PC-9 (cell line): ENCODE measurements around the gene DLGAP1. TPM values are rescaled to one million over a fixed set of nuclear protein-coding genes. Genes with fewer than 3 reads are reported as not detected.

Experiments used
- BruUV-seq: library from RNA; stranded (reverse); fragments of 400-500 nt; replicated peaks from 2 replicates; lab custom pipeline; 2021; lab: Mats Ljungman, UMichigan
- CTCF ChIA-PET: fragments of 300-600 bp; sonication (Branson Sonifier 250); formaldehyde crosslinking; loops from one replicate; lab custom pipeline; 2022; ENCODE audit warnings: antibody characterized with exemption; lab: Charles Lee
- POLR2A ChIA-PET: fragments of 300-600 bp; sonication (Branson Sonifier 250); formaldehyde crosslinking; loops from one replicate; lab custom pipeline; 2022; ENCODE audit warnings: antibody characterized with exemption; ENCODE audit not compliant: unreplicated experiment; lab: Charles Lee
- DNase-seq, 2 experiments: peaks; one replicate each; pipeline versions ENCODE4 v3.0.0 to v3.0.0-alpha.2; 2015 to 2022; ENCODE audit warnings: mixed read lengths in 1 of 2
- H2AFZ ChIP-seq: fragments of 200-600 bp; sonication (generic); 2 replicates; pipeline ENCODE4 v1.8.1; 2017; ENCODE audit warnings: antibody characterized with exemption
- H3F3A ChIP-seq: fragments of 200-600 bp; sonication (generic); 2 replicates; pipeline ENCODE4 v1.8.1; 2017; ENCODE audit warnings: antibody characterized with exemption, mild to moderate bottlenecking, low read depth; ENCODE audit not compliant: insufficient read depth
- H3K27ac ChIP-seq: fragments of 200-600 bp; sonication (generic); 2 replicates; pipeline ENCODE4 v1.6.1; 2016; ENCODE audit warnings: mixed run types
- H3K27me3 ChIP-seq: fragments of 200-600 bp; sonication (generic); 2 replicates; pipeline ENCODE4 v1.6.1; 2016; ENCODE audit warnings: low read depth, mixed run types; ENCODE audit not compliant: insufficient read depth
- H3K36me3 ChIP-seq: fragments of 200-600 bp; sonication (generic); 2 replicates; pipeline ENCODE4 v1.6.1; 2016; ENCODE audit warnings: low read depth, mixed run types
- H3K4me1 ChIP-seq: fragments of 200-600 bp; sonication (generic); replicated peaks from 2 replicates; pipeline ENCODE4 v1.6.1; 2016; ENCODE audit warnings: mixed run types; ENCODE audit not compliant: insufficient read depth
- H3K4me2 ChIP-seq: fragments of 200-600 bp; sonication (generic); 2 replicates; pipeline ENCODE4 v1.6.1; 2017; ENCODE audit warnings: mixed run types
- H3K4me3 ChIP-seq: fragments of 200-600 bp; sonication (generic); 2 replicates; pipeline ENCODE4 v1.6.1; 2016; ENCODE audit warnings: mixed run types
- H3K79me2 ChIP-seq: fragments of 200-600 bp; sonication (generic); 2 replicates; pipeline ENCODE4 v1.6.1; 2017; ENCODE audit warnings: low read depth, mixed run types
- H3K9me2 ChIP-seq: fragments of 200-600 bp; sonication (generic); 2 replicates; pipeline ENCODE4 v1.8.1; 2017; ENCODE audit warnings: mild to moderate bottlenecking; ENCODE audit not compliant: insufficient read depth
- H3K9me3 ChIP-seq: fragments of 200-600 bp; sonication (generic); 2 replicates; pipeline ENCODE4 v1.8.1; 2016; ENCODE audit warnings: low read depth; ENCODE audit not compliant: insufficient read depth
- H4K20me1 ChIP-seq: fragments of 200-600 bp; sonication (generic); 2 replicates; pipeline ENCODE4 v1.8.1; 2017; ENCODE audit not compliant: insufficient read depth
- EZH2 ChIP-seq: fragments of 200-600 bp; sonication (generic); IDR thresholded peaks from 2 replicates; pipeline ENCODE4 v1.8.0; 2017; ENCODE audit warnings: antibody characterized with exemption, low read depth
- intact Hi-C: fragments of 100-400 bp; cut with micrococcal nuclease; formaldehyde crosslinking; loops from one replicate; pipeline ENCODE4 v1.10.0; 2022; ENCODE audit not compliant: unreplicated experiment
- total RNA-seq: library from RNA; stranded (reverse); gene quantifications from 2 replicates; pipeline ENCODE4 v1.2.3, GENCODE V29; 2021
- TF ChIP-seq, protein P1 (sequence below): fragments of 200-600 bp; sonication (generic); conservative IDR thresholded peaks from 2 replicates; pipeline ENCODE4 v1.6.1; 2017; ENCODE audit warnings: mixed run types, antibody characterized with exemption, mild to moderate bottlenecking, moderate library complexity

The DLGAP1 gene
- total RNA-seq, 1 experiment from 2014 or later, result not detected

DNA sequence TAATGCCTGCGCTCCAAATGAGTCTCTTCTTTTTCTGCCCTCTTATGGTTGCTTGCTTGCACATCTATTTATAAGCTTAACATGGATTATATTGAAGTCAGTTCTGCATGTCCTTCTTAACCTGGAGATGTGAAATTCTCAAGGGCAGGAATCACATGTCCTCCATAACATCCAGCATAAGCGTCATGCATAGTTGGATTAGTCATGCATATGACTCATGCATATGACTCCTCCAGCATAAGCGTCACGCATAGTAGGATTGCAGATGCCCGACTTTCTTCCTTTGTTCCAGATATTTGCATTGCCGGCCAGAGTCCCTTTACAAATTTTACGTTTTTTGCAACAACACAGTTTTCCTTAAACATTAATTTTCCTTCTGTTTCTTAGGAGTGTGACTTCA is 696.6 kb downstream of the DLGAP1 start:
- POLR2A ChIA-PET, result no interaction called here
- H3K27me3 ChIP-seq, result no peaks in the 10 kb centered on the region
- TF ChIP-seq EZH2, result no peak
- TF ChIP-seq, protein P1, sequence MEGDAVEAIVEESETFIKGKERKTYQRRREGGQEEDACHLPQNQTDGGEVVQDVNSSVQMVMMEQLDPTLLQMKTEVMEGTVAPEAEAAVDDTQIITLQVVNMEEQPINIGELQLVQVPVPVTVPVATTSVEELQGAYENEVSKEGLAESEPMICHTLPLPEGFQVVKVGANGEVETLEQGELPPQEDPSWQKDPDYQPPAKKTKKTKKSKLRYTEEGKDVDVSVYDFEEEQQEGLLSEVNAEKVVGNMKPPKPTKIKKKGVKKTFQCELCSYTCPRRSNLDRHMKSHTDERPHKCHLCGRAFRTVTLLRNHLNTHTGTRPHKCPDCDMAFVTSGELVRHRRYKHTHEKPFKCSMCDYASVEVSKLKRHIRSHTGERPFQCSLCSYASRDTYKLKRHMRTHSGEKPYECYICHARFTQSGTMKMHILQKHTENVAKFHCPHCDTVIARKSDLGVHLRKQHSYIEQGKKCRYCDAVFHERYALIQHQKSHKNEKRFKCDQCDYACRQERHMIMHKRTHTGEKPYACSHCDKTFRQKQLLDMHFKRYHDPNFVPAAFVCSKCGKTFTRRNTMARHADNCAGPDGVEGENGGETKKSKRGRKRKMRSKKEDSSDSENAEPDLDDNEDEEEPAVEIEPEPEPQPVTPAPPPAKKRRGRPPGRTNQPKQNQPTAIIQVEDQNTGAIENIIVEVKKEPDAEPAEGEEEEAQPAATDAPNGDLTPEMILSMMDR, result no peak
- no TSS peak for BruUV-seq
- no peaks in the 10 kb centered on the region for H3F3A ChIP-seq
- H3K79me2 ChIP-seq, result no peaks in the 10 kb centered on the region
- no peaks in the 10 kb centered on the region for H3K36me3 ChIP-seq
- H2AFZ ChIP-seq, result no peak overlapping the region
- no peaks in the 10 kb centered on the region for H3K4me1 ChIP-seq
- no peaks in the 10 kb centered on the region for H3K9me2 ChIP-seq
- intact Hi-C loops, result no loop called here
- no peak overlapping the region for H3K4me3 ChIP-seq
- no peak overlapping the region for H3K27ac ChIP-seq
- CTCF ChIA-PET, result no interaction called here
- peak in 1 of 2 experiments; percentile 56 for DNase-seq
- H3K4me2 ChIP-seq, result no peak overlapping the region
- H3K9me3 ChIP-seq, result peaks cover 8% of the 10 kb centered on the region
- no peaks in the 10 kb centered on the region for H4K20me1 ChIP-seq

DNA sequence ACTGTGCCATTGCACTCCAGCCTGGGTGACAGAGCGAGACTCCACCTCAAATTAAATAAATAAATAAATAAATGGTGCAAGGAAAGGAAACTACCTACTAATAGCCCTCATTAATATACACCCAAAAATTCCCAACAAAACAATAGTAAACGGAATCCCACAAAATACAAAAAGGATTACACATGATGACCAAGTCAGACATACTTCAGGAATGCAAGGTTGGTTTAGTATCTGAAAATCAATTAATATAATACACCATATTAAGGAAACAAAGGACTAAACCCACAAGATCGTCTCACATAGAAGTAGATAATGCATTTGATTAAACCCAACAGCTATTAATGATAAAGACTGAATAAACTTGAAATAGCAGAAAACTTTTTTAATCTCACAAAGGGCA is 697.7 kb downstream of the DLGAP1 start:
- Histone ChIP-seq H3K79me2 (no peaks in the 10 kb centered on the region), H3K9me3 (peaks cover 8% of the 10 kb centered on the region), H3K27me3 (no peaks in the 10 kb centered on the region), H3K9me2 (no peaks in the 10 kb centered on the region), H3K27ac (no peak overlapping the region), H3F3A (no peaks in the 10 kb centered on the region), H3K36me3 (no peaks in the 10 kb centered on the region), H2AFZ (no peak overlapping the region), H3K4me1 (no peaks in the 10 kb centered on the region), H3K4me3 (no peak overlapping the region), H3K4me2 (no peak overlapping the region), H4K20me1 (no peaks in the 10 kb centered on the region)
- DNase-seq, result no peak
- ChIA-PET CTCF (no interaction called here), POLR2A (interaction anchor here (0.6 kb wide), 1 partner anchor 180 kb away, joined by 8 read pairs; no protein-coding TSS in a partner anchor)
- intact Hi-C loops, result no loop called here
- TF ChIP-seq EZH2, result no peak
- TF ChIP-seq, protein P1, result no peak
- no TSS peak for BruUV-seq

- DNase-seq, result no peak
- intact Hi-C loops, result no loop called here
- Histone ChIP-seq H3K9me2 (no peaks in the 10 kb centered on the region; the same call in 1 of the 2 replicates), H3K4me3 (no peak overlapping the region), H3K4me2 (no peak overlapping the region), H3K79me2 (no peaks in the 10 kb centered on the region), H4K20me1 (no peaks in the 10 kb centered on the region), H3K27me3 (no peaks in the 10 kb centered on the region), H3K4me1 (no peaks in the 10 kb centered on the region), H3K9me3 (peaks cover 8% of the 10 kb centered on the region), H3K36me3 (no peaks in the 10 kb centered on the region), H2AFZ (no peak overlapping the region), H3F3A (no peaks in the 10 kb centered on the region; the same call in 1 of the 2 replicates), H3K27ac (no peak overlapping the region)
- no peak for TF ChIP-seq EZH2
- TF ChIP-seq, protein P1, result no peak
- BruUV-seq, result no TSS peak
- ChIA-PET POLR2A (interaction anchor here (0.8 kb wide), 1 partner anchor 715 kb away, joined by 5 read pairs; no protein-coding TSS in a partner anchor), CTCF (no interaction called here)
Measured at GRCh38 chr18:3753106-3753505, 702.0 kb downstream of the DLGAP1 start.
